HCT116 (cell line): ENCODE measurements around the gene CLASP1. TPM values are rescaled to one million over a fixed set of nuclear protein-coding genes. Genes with fewer than 3 reads are reported as not detected.

Experiments
- ATAC-seq: fragments of 200-7000 bp; cut with Tn5 transposase; 2 replicates; pipeline ENCODE4 v1.9.1; 2020; ENCODE audit warnings: mild to moderate bottlenecking, moderate library complexity
- BruUV-seq: library from RNA; stranded (reverse); fragments of 400-500 nt; replicated peaks from 2 replicates; lab custom pipeline; 2021; lab: Mats Ljungman, UMichigan
- CTCF ChIA-PET: fragments of 300-600 bp; sonication (Branson Sonifier 250); formaldehyde crosslinking; loops from one replicate; lab custom pipeline; 2021; ENCODE audit warnings: antibody characterized with exemption; lab: Charles Lee
- POLR2A ChIA-PET: fragments of 300-600, 350-600 bp; sonication (Branson Sonifier 250); formaldehyde crosslinking; loops from one replicate; lab custom pipeline; 2021; ENCODE audit warnings: antibody characterized with exemption; lab: Charles Lee
- RAD21 ChIA-PET, 2 experiments: fragments of 300-600 bp; sonication (Branson Sonifier 250); formaldehyde crosslinking; loops; one replicate each; lab custom pipeline; 2023; ENCODE audit warnings: low total read pairs in 2 of 2; ENCODE audit not compliant: uncharacterized antibody in 2 of 2, unreplicated experiment in 2 of 2, low non-redundant PET in 1 of 2; lab: Charles Lee
- DNase-seq: peaks from one replicate; pipeline ENCODE4 v3.0.0-alpha.2; 2010; ENCODE audit warnings: low read depth, low spot score
- H2AFZ ChIP-seq: fragments of 200-600 bp; shearing (Covaris generic), sonication (generic); 2 replicates; pipeline ENCODE4 v1.6.1; 2017; ENCODE audit warnings: low read depth, mixed run types, mixed read lengths, antibody characterized with exemption, low read length; ENCODE audit not compliant: poor library complexity, severe bottlenecking
- H3K27ac ChIP-seq: 2 replicates; pipeline ENCODE4 v1.5.1; 2012; ENCODE audit warnings: low read depth, low read length
- H3K27me3 ChIP-seq: fragments of 200-600 bp; sonication (generic); 2 replicates; pipeline ENCODE4 v1.6.1; 2016; ENCODE audit warnings: mixed run types, low read length, mixed read lengths; ENCODE audit not compliant: insufficient read depth
- H3K36me3 ChIP-seq, 2 experiments: fragments of 200-500 bp in 1 of 2; fragments of 200-600 bp in 1 of 2; sonication (Bioruptor generic) in 1 of 2; sonication (generic) in 1 of 2; 2 replicates each; pipeline versions ENCODE4 v1.5.1 to v1.6.1; 2014 to 2016; ENCODE audit warnings: low read length in 2 of 2, inconsistent platforms in 1 of 2, mixed read lengths in 1 of 2, mixed run types in 1 of 2; ENCODE audit not compliant: insufficient read depth in 2 of 2, control insufficient read depth in 1 of 2
- H3K4me1 ChIP-seq, 2 experiments: fragments of 200-600 bp in 1 of 2; sonication (generic) in 1 of 2; 2 replicates each; pipeline versions ENCODE4 v1.5.1 to v1.6.1; 2012 to 2017; ENCODE audit warnings: low read length in 2 of 2, inconsistent platforms in 1 of 2, mild to moderate bottlenecking in 1 of 2, mixed read lengths in 1 of 2, mixed run types in 1 of 2, moderate library complexity in 1 of 2; ENCODE audit not compliant: insufficient read depth in 2 of 2, control insufficient read depth in 1 of 2
- H3K4me2 ChIP-seq: fragments of 200-600 bp; sonication (generic); 2 replicates; pipeline ENCODE4 v1.6.1; 2017; ENCODE audit warnings: mixed run types, low read length, mixed read lengths
- H3K4me3 ChIP-seq, 2 experiments: fragments of 200-600 bp in 1 of 2; sonication (generic) in 1 of 2; replicated peaks in 1 of 2; 2 replicates each; pipeline ENCODE4 v1.5.1; 2011 to 2016; ENCODE audit warnings: low read length in 2 of 2, control low read depth in 1 of 2, low read depth in 1 of 2, mild to moderate bottlenecking in 1 of 2, mixed read lengths in 1 of 2, mixed run types in 1 of 2
- H3K79me2 ChIP-seq: fragments of 200-600 bp; sonication (generic); 2 replicates; pipeline ENCODE4 v1.6.1; 2017; ENCODE audit warnings: mild to moderate bottlenecking, mixed run types, low read length, moderate library complexity, mixed read lengths; ENCODE audit not compliant: insufficient read depth
- H3K9ac ChIP-seq: fragments of 200-600 bp; sonication (generic); 2 replicates; pipeline ENCODE4 v1.6.1; 2016; ENCODE audit warnings: low read length, mixed read lengths
- H3K9me2 ChIP-seq: fragments of 200-600 bp; sonication (generic), shearing (Covaris generic); 2 replicates; pipeline ENCODE4 v1.6.1; 2017; ENCODE audit warnings: mixed run types, mild to moderate bottlenecking, moderate library complexity; ENCODE audit not compliant: insufficient read depth
- H3K9me3 ChIP-seq, 2 experiments: fragments of 200-500 bp in 1 of 2; fragments of 200-600 bp in 1 of 2; sonication (Bioruptor generic) in 1 of 2; sonication (generic) in 1 of 2; 2 replicates each; pipeline ENCODE4 v1.6.1; 2014 to 2017; ENCODE audit warnings: low read length in 2 of 2, mixed read lengths in 2 of 2, inconsistent platforms in 1 of 2, low read depth in 1 of 2, mild to moderate bottlenecking in 1 of 2, mixed run types in 1 of 2, moderate library complexity in 1 of 2; ENCODE audit not compliant: control insufficient read depth in 1 of 2, insufficient read depth in 1 of 2
- H4K20me1 ChIP-seq: fragments of 200-600 bp; sonication (generic), shearing (Covaris generic); 2 replicates; pipeline ENCODE4 v1.6.1; 2017; ENCODE audit warnings: mixed run types, mild to moderate bottlenecking, moderate library complexity; ENCODE audit not compliant: insufficient read depth
- CEBPB ChIP-seq: IDR thresholded peaks from 2 replicates; pipeline ENCODE4 v1.6.1; 2012; ENCODE audit warnings: low read depth
- EGR1 ChIP-seq: IDR thresholded peaks from 2 replicates; pipeline ENCODE4 v1.6.1; 2012; ENCODE audit warnings: low read depth
- ELF1 ChIP-seq: IDR thresholded peaks from 2 replicates; pipeline ENCODE4 v1.6.1; 2012; ENCODE audit warnings: low read depth, borderline replicate concordance
- EZH2 ChIP-seq: fragments of 200-600 bp; sonication (generic); IDR thresholded peaks from 2 replicates; pipeline ENCODE4 v1.6.1; 2017; ENCODE audit warnings: antibody characterized with exemption, mixed run types
- EZH2phosphoT487 ChIP-seq: fragments of 200-600 bp; IDR thresholded peaks from 2 replicates; pipeline ENCODE4 v1.6.1; 2018; ENCODE audit warnings: antibody characterized with exemption, borderline replicate concordance
- POLR2A ChIP-seq: IDR thresholded peaks from 2 replicates; pipeline ENCODE4 v1.7.0; 2011; ENCODE audit warnings: borderline replicate concordance; ENCODE audit not compliant: insufficient read depth, insufficient read length; ENCODE audit errors: extremely low read depth
- RAD21 ChIP-seq: IDR thresholded peaks from 2 replicates; pipeline ENCODE4 v1.6.1; 2012; ENCODE audit warnings: low read depth, mild to moderate bottlenecking
- REST ChIP-seq: IDR thresholded peaks from 2 replicates; pipeline ENCODE4 v1.6.1; 2012; ENCODE audit warnings: low read depth
- SIN3A ChIP-seq: IDR thresholded peaks from 2 replicates; pipeline ENCODE4 v1.6.1; 2012; ENCODE audit warnings: low read depth
- SP1 ChIP-seq: IDR thresholded peaks from 2 replicates; pipeline ENCODE4 v1.6.1; 2012; ENCODE audit warnings: low read depth
- TCF7L2 ChIP-seq: IDR thresholded peaks from 2 replicates; pipeline ENCODE4 v1.7.0; 2011; ENCODE audit warnings: borderline replicate concordance, inconsistent platforms; ENCODE audit not compliant: insufficient read depth, insufficient read length; ENCODE audit errors: extremely low read depth
- YY1 ChIP-seq: IDR thresholded peaks from 2 replicates; pipeline ENCODE4 v1.6.1; 2011; ENCODE audit warnings: low read length, low read depth, moderate library complexity, mild to moderate bottlenecking; ENCODE audit not compliant: insufficient replicate concordance; ENCODE audit errors: extremely low read depth
- ZBTB33 ChIP-seq: IDR thresholded peaks from 2 replicates; pipeline ENCODE4 v1.6.1; 2011; ENCODE audit warnings: mild to moderate bottlenecking, low read length, moderate library complexity; ENCODE audit not compliant: insufficient replicate concordance; ENCODE audit errors: extremely low read depth
- ZNF274 ChIP-seq: fragments of 200-500 bp; sonication (Bioruptor generic); IDR thresholded peaks from 2 replicates; pipeline ENCODE4 v1.6.1; 2014; ENCODE audit warnings: mild to moderate bottlenecking, low read depth, low read length, inconsistent platforms
- intact Hi-C: fragments of 100-400 bp; cut with micrococcal nuclease; formaldehyde crosslinking; loops from 2 replicates; pipeline ENCODE4 v1.10.0; 2022
- total RNA-seq: library from RNA; stranded (reverse); gene quantifications from one replicate; pipeline ENCODE4 v1.2.1, GENCODE V29; 2021; ENCODE audit not compliant: unreplicated experiment

CLASP1 gene
- total RNA-seq, 1 experiment from 2014 or later, result 41.9 TPM

- Histone ChIP-seq H3K4me1 (no peaks in the 10 kb centered on the region), H3K4me2 (no peak overlapping the region), H4K20me1 (no peaks in the 10 kb centered on the region), H3K27me3 (no peaks in the 10 kb centered on the region), H3K27ac (no peak overlapping the region), H2AFZ (no peak overlapping the region), H3K9ac (no peak overlapping the region), H3K79me2 (no peaks in the 10 kb centered on the region), H3K4me3 (no peak overlapping the region)
- BruUV-seq, result no TSS peak
- intact Hi-C loops, result no loop called here
- ChIA-PET RAD21 (no interaction called here), POLR2A (no interaction called here)
- TF ChIP-seq ELF1 (no peak), YY1 (no peak), REST (no peak), SP1 (no peak), EZH2 (no peak), EGR1 (no peak), EZH2phosphoT487 (no peak), ZNF274 (no peak), ZBTB33 (no peak), POLR2A (no peak), SIN3A (no peak), RAD21 (no peak), TCF7L2 (no peak), CEBPB (no peak)
- TF ChIP-seq, all 23 proteins: peak for 0
- DNase-seq (no peak), ATAC-seq (no peak)
- no peaks in the 10 kb centered on the region for H3K36me3 ChIP-seq
- CTCF ChIA-PET, result no interaction called here
- H3K9me3 ChIP-seq, result no peaks in the 10 kb centered on the region
- no peaks in the 10 kb centered on the region for H3K9me2 ChIP-seq
Observed at GRCh38 chr2:121330921-121331320, 318.3 kb downstream of the CLASP1 start.
